ENCODE data around the gene GKN1.
A peak's percentile ranks its signal among the peaks of the same experiment; 100 is the strongest.

Gene GKN1, protein sequence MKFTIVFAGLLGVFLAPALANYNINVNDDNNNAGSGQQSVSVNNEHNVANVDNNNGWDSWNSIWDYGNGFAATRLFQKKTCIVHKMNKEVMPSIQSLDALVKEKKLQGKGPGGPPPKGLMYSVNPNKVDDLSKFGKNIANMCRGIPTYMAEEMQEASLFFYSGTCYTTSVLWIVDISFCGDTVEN

DNA sequence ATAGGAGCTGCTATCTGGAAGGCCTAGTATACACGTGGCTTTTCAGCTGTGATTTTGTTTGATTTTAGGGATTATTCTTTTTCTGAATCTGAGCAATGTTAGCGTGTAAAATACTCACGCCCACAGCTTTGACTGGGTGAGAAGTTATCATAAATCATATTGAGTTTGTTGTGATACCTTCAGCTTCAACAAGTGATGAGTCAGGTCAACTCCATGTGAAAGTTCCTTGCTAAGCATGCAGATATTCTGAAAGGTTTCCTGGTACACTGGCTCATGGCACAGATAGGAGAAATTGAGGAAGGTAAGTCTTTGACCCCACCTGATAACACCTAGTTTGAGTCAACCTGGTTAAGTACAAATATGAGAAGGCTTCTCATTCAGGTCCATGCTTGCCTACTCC is at the start of gene GKN1:
GKN1 (plus strand) TSS at position 386 of the 400 bp plus-strand sequence. CDS start 42 bp downstream, outside the sequence.
- FAIRE-seq (no peak), DNase-seq (ENCODE audit: insufficient read length, low spot score) (no peak)
- no peak for TF ChIP-seq CTCF (IDR thresholded peaks at IDR 0.05; ENCODE audit: insufficient read depth, missing control alignments)

DNA sequence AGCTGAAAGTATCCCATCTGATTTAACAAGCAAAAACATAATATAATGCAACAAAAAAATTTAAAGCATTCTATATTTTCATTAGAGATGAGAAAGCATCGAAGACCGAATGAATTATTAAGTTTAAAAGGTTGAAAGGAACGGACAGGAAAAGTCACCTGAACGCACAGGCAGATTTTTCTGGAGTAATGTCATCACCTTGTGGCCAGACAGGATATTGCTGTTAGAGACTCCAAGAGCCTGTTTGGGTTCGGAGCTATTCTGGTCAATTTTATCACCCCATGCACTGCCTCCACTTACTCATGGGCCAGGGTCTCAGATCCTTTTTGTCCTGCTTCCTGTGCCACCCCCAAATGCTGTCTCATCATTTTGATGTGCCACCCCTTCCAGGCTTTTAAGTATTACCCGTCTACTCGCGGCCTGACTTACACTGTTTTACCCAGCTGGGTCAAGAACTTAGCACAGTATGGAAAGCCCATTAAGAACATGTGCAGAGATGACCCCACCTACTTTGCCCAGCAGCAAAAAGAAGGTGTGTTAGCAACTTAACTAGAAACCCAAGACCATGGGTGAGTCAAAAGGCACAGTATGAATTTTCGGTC is 49.0 kb upstream of the GKN1 start:
- peak; percentile 36 for DNase-seq (ENCODE audit: insufficient read length, low spot score)
- no peak for FAIRE-seq
- TF ChIP-seq CTCF (IDR thresholded peaks at IDR 0.05; ENCODE audit: insufficient read depth, missing control alignments), result peak; percentile 82

DNA sequence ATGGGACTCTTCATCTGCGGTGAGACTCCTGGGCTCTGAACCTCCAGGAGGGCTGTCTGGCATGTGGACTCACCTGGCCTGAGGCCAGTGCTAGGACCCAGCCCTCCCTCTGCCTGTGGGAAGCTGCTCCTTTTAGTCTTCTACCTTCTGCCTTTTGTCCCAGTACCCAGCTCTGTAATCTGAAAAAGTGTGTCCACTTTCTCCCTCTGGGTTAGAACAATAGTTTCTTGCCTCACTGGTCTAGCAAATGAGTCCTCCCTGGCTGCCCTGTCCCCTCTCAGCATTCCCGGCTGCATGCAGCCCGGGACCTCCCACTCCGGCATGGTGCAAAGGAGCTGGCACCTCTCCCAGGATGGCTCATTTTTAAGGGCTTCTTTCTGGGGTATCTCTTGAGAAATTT is 47.6 kb upstream of the GKN1 start:
- no peak for DNase-seq (ENCODE audit: insufficient read length, low spot score)
- no peak for FAIRE-seq
- no peak for TF ChIP-seq CTCF (IDR thresholded peaks at IDR 0.05; ENCODE audit: insufficient read depth, missing control alignments)

DNA sequence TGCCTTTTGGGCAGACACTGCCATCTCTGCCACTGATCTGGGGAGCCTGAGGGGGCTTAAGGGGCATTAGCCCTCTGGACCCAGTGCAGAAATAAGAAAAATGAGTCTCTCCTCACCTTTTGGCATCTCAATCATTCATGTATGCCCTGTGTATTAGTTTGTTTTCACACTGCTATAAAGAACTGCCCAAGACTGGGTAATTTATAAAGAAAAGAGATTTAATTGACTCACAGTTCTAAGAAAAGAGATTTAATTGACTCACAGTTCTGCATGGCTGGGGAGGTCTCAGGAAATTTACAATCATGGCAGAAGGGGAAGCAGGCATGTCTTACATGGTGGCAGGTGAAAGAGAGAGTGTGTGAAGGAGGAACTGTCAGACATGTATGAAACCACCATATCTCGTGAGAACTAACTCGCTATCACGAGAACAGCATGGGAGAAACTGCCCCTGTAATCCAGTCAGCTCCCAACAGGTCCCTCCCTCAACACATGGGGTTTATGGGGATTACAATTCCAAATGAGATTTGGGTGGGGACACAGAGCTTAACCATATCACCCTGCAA is 43.2 kb upstream of the GKN1 start:
- TF ChIP-seq CTCF (IDR thresholded peaks at IDR 0.05; ENCODE audit: insufficient read depth, missing control alignments), result no peak
- no peak for DNase-seq (ENCODE audit: insufficient read length, low spot score)
- no peak for FAIRE-seq

DNA sequence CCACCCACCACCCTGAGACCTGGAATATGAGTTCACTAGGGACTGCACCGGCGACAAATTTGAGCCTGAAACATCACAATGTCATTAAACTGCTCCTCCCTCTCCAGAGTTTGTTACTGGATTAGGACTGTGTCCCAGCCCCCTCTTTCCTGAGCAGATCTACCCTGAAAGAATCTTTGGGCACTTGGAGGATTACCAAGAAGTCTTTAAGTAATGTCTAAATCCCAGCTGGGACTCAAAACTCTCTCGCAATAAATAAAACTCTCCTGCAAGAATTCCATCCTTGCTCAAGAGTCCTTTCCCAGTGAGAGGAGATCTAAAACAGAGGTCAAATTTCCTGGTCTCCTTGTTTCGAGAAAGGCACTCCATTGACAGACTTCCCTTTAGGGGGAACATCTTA is 42.6 kb upstream of the GKN1 start:
- DNase-seq (ENCODE audit: insufficient read length, low spot score) (no peak), FAIRE-seq (no peak)
- no peak for TF ChIP-seq CTCF (IDR thresholded peaks at IDR 0.05; ENCODE audit: insufficient read depth, missing control alignments)

DNA sequence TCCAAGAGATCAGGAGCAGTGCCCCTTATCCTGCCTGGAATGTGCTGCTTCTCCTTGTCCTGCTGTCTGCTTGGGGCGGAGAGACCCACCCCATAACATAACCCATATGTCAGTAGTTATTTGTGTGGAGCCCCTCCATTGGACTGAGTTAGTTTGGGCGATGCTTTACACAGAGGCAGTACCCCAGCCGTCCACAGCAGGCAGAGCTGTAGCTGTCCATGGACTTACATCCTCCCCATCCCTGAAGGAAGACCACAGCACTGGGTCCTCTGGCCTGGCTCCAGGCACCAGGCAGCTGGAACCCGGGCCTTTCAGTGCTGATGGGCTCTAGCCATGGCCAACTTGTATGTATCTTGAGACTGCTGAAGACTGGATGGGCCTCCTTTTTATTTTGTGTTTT is 42.0 kb upstream of the GKN1 start:
- no peak for TF ChIP-seq CTCF (IDR thresholded peaks at IDR 0.05; ENCODE audit: insufficient read depth, missing control alignments)
- FAIRE-seq (no peak), DNase-seq (ENCODE audit: insufficient read length, low spot score) (no peak)

- no peak for TF ChIP-seq CTCF (IDR thresholded peaks at IDR 0.05; ENCODE audit: insufficient read depth, missing control alignments)
- FAIRE-seq (no peak), DNase-seq (ENCODE audit: insufficient read length, low spot score) (no peak)
Measured at GRCh38 chr2:68934021-68934420, 40.4 kb upstream of the GKN1 start.

Data from D721Med (cell line).